ENCODE results near the gene MCM6.

The MCM6 gene

DNA sequence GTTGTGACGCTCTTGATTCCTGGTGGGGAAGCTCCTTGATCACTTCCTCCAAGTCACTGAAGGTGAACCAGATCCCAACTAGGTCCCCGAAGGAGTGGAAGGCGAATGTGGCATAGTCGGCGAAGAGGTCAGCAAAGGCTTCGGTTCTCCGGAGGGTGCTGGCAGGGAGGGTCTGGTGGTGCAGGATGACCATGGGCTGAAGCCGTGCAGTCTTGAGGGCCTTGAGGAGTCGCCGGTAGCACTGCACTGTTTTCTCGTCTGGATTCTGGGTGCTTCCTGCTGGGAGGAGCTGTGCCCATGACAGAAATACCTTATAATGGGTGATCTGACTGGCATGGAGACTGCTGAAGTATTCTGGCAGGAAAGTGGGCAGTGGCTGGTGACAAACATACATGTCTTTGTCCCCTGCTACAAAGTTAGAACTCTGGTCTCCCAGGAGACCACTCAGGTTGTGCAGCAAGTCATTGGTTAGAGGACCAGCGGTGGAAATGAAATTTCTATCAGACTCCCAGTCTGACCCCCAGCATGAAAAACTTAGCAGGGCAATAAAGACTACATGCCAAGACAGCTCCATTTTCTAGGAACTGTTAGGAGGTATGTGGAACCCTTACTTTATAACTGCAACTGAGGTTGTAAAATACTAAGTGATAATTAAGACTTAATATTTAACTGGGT, 39.5 kb downstream of the MCM6 start, which contains the start of gene LCT:
LCT (minus strand) TSS at position 589 of the 675 bp plus-strand sequence; CDS start at position 574, 15 bp downstream.
- Histone ChIP-seq H2BK15ac (replicated peaks; ENCODE audit: low read depth) (no peak within 1 kb of the TSS), H3K56ac (ENCODE audit: low read length) (no peak within 1 kb of the TSS), H3K27ac (ENCODE audit: low read depth, low read length) (no peak within 1 kb of the TSS), H2BK120ac (ENCODE audit: low read depth, low read length) (no peak within 1 kb of the TSS), H4K8ac (ENCODE audit: low read depth, low read length) (no peak within 1 kb of the TSS), H3K9ac (ENCODE audit: low read length) (no peak within 1 kb of the TSS), H4K5ac (ENCODE audit: low read length) (no peak within 1 kb of the TSS), H2BK5ac (ENCODE audit: low read length) (no peak within 1 kb of the TSS), H3K23ac (ENCODE audit: low read length) (no peak within 1 kb of the TSS), H3K79me2 (ENCODE audit: control insufficient read depth, insufficient read depth, low read length) (no peaks in the 10 kb centered on the region), H3K36me3 (ENCODE audit: control insufficient read depth, insufficient read depth, low read length) (peaks cover 2% of the 10 kb centered on the region), H3K79me1 (ENCODE audit: low read length) (no peaks in the 10 kb centered on the region), H3K4me3 (ENCODE audit: low read length) (no peak within 1 kb of the TSS), H3K18ac (ENCODE audit: low read length) (no peak within 1 kb of the TSS), H3K4me2 (ENCODE audit: low read length) (no peak within 1 kb of the TSS), H3K4ac (ENCODE audit: low read depth, low read length) (no peak within 1 kb of the TSS), H3K27me3 (ENCODE audit: insufficient read depth, low read length, poor library complexity) (no peaks in the 10 kb centered on the region), H2AK5ac (ENCODE audit: low read length) (no peak within 1 kb of the TSS), H3K4me1 (ENCODE audit: control insufficient read depth, low read depth, low read length) (no peaks in the 10 kb centered on the region)
- WGBS (ENCODE audit: extremely low coverage, insufficient coverage, low lambda C conversion rate) = no CpG with 5 or more reads among the region's 12 CpGs
- DNase-seq = no peak

DNA sequence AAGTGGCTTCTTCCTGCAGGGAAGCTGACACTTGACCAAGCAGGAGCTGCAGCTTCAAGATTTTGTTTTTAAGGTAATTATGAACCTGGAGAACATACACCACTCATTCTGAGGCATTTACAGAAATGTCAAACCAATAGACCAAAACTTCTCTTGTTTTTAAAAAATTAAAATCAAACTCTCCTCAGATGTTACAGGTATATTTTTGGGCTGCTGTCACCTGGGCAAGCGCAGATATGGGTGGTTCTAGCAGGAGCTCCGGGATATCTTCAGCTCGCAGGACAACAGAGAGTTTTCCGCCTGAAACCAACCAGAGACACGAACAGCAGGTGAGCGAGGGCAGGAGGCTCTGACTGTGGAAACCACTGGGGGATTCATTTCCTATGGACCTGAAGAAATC, 43.4 kb downstream of the MCM6 start:
- Histone ChIP-seq H3K4me2 (ENCODE audit: low read length) (no peak overlapping the region), H3K56ac (ENCODE audit: low read length) (no peak overlapping the region), H3K4me1 (ENCODE audit: control insufficient read depth, low read depth, low read length) (no peaks in the 10 kb centered on the region), H3K36me3 (ENCODE audit: control insufficient read depth, insufficient read depth, low read length) (no peaks in the 10 kb centered on the region), H3K9ac (ENCODE audit: low read length) (no peak overlapping the region), H3K27ac (ENCODE audit: low read depth, low read length) (no peak overlapping the region), H4K8ac (ENCODE audit: low read depth, low read length) (no peak overlapping the region), H2BK15ac (replicated peaks; ENCODE audit: low read depth) (no peak overlapping the region), H4K5ac (ENCODE audit: low read length) (no peak overlapping the region), H3K18ac (ENCODE audit: low read length) (no peak overlapping the region), H3K27me3 (ENCODE audit: insufficient read depth, low read length, poor library complexity) (no peaks in the 10 kb centered on the region), H3K4ac (ENCODE audit: low read depth, low read length) (no peak overlapping the region), H3K23ac (ENCODE audit: low read length) (no peak overlapping the region), H3K79me2 (ENCODE audit: control insufficient read depth, insufficient read depth, low read length) (no peaks in the 10 kb centered on the region), H2BK5ac (ENCODE audit: low read length) (no peak overlapping the region), H2AK5ac (ENCODE audit: low read length) (no peak overlapping the region), H2BK120ac (ENCODE audit: low read depth, low read length) (no peak overlapping the region), H3K4me3 (ENCODE audit: low read length) (no peak overlapping the region), H3K79me1 (ENCODE audit: low read length) (no peaks in the 10 kb centered on the region)
- no peak for DNase-seq
- WGBS (ENCODE audit: extremely low coverage, insufficient coverage, low lambda C conversion rate) = no CpG with 5 or more reads among the region's 6 CpGs

DNA sequence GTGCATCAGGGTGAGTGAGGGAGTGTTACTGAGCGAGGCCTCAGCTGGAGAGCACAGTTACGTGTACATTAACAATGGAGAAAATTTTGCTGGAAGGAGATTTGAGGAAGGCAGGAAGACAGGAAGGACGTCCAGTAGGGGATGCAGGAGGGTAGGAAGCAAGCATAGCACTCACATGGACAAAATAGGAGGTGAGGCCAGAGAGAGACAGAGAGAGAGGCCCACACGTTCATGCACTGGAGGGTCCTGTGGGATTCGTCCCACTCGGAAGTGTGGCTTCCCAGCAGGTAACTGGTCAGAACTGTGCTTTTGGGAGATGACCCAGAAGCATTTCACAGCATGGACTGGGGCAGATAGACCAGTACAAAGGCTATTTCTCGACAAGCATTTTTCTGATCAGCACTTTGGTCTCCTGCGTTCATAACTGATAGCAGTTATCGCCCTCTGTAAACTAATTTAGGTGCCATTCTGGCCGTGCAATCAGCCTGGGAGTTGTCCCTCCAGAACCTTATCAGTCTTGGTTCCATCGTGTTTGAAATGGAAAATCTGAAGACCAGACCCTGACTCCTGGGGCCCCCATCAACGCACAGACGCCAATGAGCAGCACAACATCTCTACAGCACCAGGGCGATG, 44.9 kb downstream of the MCM6 start:
- no peak overlapping the region for H3K9ac ChIP-seq (ENCODE audit: low read length)
- H2AK5ac ChIP-seq (ENCODE audit: low read length) = no peak overlapping the region
- no peak overlapping the region for H3K27ac ChIP-seq (ENCODE audit: low read depth, low read length)
- H2BK5ac ChIP-seq (ENCODE audit: low read length) = no peak overlapping the region
- H3K79me1 ChIP-seq (ENCODE audit: low read length) = no peaks in the 10 kb centered on the region
- no peak overlapping the region for H3K18ac ChIP-seq (ENCODE audit: low read length)
- DNase-seq = no peak
- H3K4me1 ChIP-seq (ENCODE audit: control insufficient read depth, low read depth, low read length) = no peaks in the 10 kb centered on the region
- WGBS (ENCODE audit: extremely low coverage, insufficient coverage, low lambda C conversion rate) = no CpG with 5 or more reads among the region's 14 CpGs
- H3K27me3 ChIP-seq (ENCODE audit: insufficient read depth, low read length, poor library complexity) = no peaks in the 10 kb centered on the region
- H3K56ac ChIP-seq (ENCODE audit: low read length) = no peak overlapping the region
- no peak overlapping the region for H2BK120ac ChIP-seq (ENCODE audit: low read depth, low read length)
- no peak overlapping the region for H4K5ac ChIP-seq (ENCODE audit: low read length)
- H3K36me3 ChIP-seq (ENCODE audit: control insufficient read depth, insufficient read depth, low read length) = no peaks in the 10 kb centered on the region
- no peak overlapping the region for H3K4ac ChIP-seq (ENCODE audit: low read depth, low read length)
- no peak overlapping the region for H3K4me3 ChIP-seq (ENCODE audit: low read length)
- H3K79me2 ChIP-seq (ENCODE audit: control insufficient read depth, insufficient read depth, low read length) = no peaks in the 10 kb centered on the region
- no peak overlapping the region for H3K23ac ChIP-seq (ENCODE audit: low read length)
- H3K4me2 ChIP-seq (ENCODE audit: low read length) = no peak overlapping the region
- no peak overlapping the region for H4K8ac ChIP-seq (ENCODE audit: low read depth, low read length)
- H2BK15ac ChIP-seq (replicated peaks; ENCODE audit: low read depth) = no peak overlapping the region

DNA sequence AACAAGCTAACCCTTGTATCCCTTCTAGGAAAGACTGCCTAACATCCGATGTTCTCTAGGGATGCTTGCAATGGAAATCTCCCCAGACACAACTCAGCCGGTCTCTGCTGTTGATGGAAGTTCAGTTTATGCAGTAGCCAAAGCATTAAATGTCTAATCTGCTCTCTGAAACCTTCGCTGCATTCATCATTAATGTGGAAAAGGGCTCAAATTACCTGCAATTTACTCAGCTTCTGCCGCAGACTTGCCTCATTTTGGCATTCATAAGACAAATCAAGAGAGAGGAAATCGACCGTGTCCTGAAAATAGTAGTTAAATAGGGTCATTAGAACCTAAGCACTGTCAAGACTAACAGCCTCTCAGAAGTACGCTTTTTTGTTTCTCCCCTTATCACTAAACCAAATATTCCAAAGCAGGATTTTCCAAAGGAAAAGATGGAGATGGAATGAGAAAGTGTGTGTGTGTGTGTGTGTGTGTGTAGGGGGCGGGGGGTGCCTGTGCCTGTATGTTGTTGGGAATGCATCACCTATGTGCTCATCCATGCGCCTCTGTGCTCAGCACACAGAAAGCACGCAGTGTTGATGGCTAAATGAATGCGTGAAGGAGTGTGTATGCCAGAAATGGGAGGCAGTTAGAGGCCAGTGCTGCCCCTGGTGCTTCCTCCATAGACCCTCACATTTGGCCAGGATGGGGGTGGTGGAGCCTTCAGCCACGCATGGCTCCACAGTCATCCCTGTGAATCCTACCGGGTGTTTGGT, 46.7 kb downstream of the MCM6 start:
- no peak overlapping the region for H4K5ac ChIP-seq (ENCODE audit: low read length)
- H4K8ac ChIP-seq (ENCODE audit: low read depth, low read length) = no peak overlapping the region
- no peaks in the 10 kb centered on the region for H3K27me3 ChIP-seq (ENCODE audit: insufficient read depth, low read length, poor library complexity)
- no peak for DNase-seq
- no peak overlapping the region for H3K4ac ChIP-seq (ENCODE audit: low read depth, low read length)
- no peak overlapping the region for H3K4me2 ChIP-seq (ENCODE audit: low read length)
- H3K79me1 ChIP-seq (ENCODE audit: low read length) = no peaks in the 10 kb centered on the region
- H3K36me3 ChIP-seq (ENCODE audit: control insufficient read depth, insufficient read depth, low read length) = no peaks in the 10 kb centered on the region
- no peaks in the 10 kb centered on the region for H3K4me1 ChIP-seq (ENCODE audit: control insufficient read depth, low read depth, low read length)
- H2BK15ac ChIP-seq (replicated peaks; ENCODE audit: low read depth) = no peak overlapping the region
- no peak overlapping the region for H2AK5ac ChIP-seq (ENCODE audit: low read length)
- no peak overlapping the region for H3K27ac ChIP-seq (ENCODE audit: low read depth, low read length)
- no peaks in the 10 kb centered on the region for H3K79me2 ChIP-seq (ENCODE audit: control insufficient read depth, insufficient read depth, low read length)
- no CpG with 5 or more reads among the region's 13 CpGs for WGBS (ENCODE audit: extremely low coverage, insufficient coverage, low lambda C conversion rate)
- H2BK120ac ChIP-seq (ENCODE audit: low read depth, low read length) = no peak overlapping the region
- no peak overlapping the region for H2BK5ac ChIP-seq (ENCODE audit: low read length)
- no peak overlapping the region for H3K18ac ChIP-seq (ENCODE audit: low read length)
- no peak overlapping the region for H3K9ac ChIP-seq (ENCODE audit: low read length)
- H3K4me3 ChIP-seq (ENCODE audit: low read length) = no peak overlapping the region
- no peak overlapping the region for H3K56ac ChIP-seq (ENCODE audit: low read length)
- no peak overlapping the region for H3K23ac ChIP-seq (ENCODE audit: low read length)

DNA sequence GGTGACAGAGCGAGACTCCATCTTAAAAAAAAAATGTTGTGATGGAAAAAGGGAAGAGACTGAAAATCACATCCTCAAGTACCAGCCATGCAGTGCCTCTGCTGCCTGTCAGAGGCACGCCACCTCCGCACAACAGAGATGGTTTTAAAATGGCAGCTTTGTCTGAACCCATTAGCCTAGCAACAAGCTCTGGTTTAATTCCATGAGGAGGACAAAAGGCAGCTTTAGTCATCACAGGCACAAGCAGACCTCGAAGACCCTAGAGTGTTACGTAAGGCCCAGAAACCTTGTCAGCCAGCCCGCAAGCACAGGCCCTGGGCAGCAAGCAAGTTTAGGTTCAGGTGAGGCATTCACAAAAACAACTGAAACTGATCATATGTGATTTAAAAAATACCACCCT, 49.7 kb downstream of the MCM6 start:
- Histone ChIP-seq H2BK120ac (ENCODE audit: low read depth, low read length) (no peak overlapping the region), H3K56ac (ENCODE audit: low read length) (no peak overlapping the region), H3K27me3 (ENCODE audit: insufficient read depth, low read length, poor library complexity) (no peaks in the 10 kb centered on the region), H3K79me2 (ENCODE audit: control insufficient read depth, insufficient read depth, low read length) (no peaks in the 10 kb centered on the region), H2BK15ac (replicated peaks; ENCODE audit: low read depth) (no peak overlapping the region), H3K4ac (ENCODE audit: low read depth, low read length) (no peak overlapping the region), H3K27ac (ENCODE audit: low read depth, low read length) (no peak overlapping the region), H3K4me1 (ENCODE audit: control insufficient read depth, low read depth, low read length) (no peaks in the 10 kb centered on the region), H3K18ac (ENCODE audit: low read length) (no peak overlapping the region), H3K4me3 (ENCODE audit: low read length) (no peak overlapping the region), H3K4me2 (ENCODE audit: low read length) (no peak overlapping the region), H2BK5ac (ENCODE audit: low read length) (no peak overlapping the region), H4K5ac (ENCODE audit: low read length) (no peak overlapping the region), H4K8ac (ENCODE audit: low read depth, low read length) (no peak overlapping the region), H3K36me3 (ENCODE audit: control insufficient read depth, insufficient read depth, low read length) (no peaks in the 10 kb centered on the region), H3K9ac (ENCODE audit: low read length) (no peak overlapping the region), H2AK5ac (ENCODE audit: low read length) (no peak overlapping the region), H3K23ac (ENCODE audit: low read length) (no peak overlapping the region), H3K79me1 (ENCODE audit: low read length) (no peaks in the 10 kb centered on the region)
- no peak for DNase-seq
- WGBS (ENCODE audit: extremely low coverage, insufficient coverage, low lambda C conversion rate) = no CpG with 5 or more reads among the region's 6 CpGs

Data from mesendoderm (in vitro differentiated cells).